ENCODE results near the gene EXOC6. TPM values are rescaled to one million over a fixed set of nuclear protein-coding genes. Genes with fewer than 3 reads are reported as not detected.

Gene EXOC6
- total RNA-seq, 4 donors from 2014 or later, result 5.9 to 16.6 (median 11.2) TPM

DNA sequence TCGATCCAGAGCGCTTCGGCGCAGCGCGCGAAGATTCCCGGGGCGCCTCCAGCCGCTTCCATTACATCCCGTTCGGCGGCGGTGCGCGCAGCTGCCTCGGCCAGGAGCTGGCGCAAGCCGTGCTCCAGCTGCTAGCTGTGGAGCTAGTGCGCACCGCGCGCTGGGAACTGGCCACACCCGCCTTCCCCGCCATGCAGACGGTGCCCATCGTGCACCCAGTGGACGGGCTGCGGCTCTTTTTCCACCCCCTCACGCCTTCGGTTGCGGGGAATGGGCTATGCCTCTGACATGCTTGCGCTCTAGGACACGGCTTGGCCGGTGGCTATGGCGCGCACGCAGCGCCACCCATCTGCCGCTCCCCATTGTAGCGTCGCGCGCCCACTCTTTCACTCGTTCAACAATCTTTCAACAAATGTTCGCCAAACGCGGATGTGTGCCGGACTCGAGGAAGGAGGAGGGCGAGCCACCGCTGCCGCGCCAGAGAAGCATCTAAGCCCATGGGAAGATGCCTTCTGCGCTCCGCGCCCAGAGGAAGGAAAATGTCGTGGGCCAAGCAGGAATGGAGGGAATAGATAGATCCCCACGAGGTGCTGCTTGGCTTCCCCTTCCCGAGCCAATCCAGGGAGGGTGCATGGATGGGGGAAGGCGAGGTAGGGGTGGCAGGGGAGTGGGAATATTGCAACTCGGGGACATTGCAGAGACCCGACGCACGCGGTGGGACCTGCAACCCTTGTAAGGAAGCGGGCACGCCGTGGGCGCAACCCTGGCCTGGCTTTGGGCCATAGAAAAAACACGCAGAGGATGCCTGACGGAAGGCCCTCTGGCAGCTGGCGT lies 220.3 kb downstream of the EXOC6 start:
- H3K9me3 ChIP-seq, result no peaks in the 10 kb centered on the region
- H3K27ac ChIP-seq, result no peak overlapping the region
- TF ChIP-seq EP300 (IDR thresholded peaks at IDR 0.05) (no peak), POLR2A (IDR thresholded peaks at IDR 0.05) (no peak)
- TF ChIP-seq, protein P1, sequence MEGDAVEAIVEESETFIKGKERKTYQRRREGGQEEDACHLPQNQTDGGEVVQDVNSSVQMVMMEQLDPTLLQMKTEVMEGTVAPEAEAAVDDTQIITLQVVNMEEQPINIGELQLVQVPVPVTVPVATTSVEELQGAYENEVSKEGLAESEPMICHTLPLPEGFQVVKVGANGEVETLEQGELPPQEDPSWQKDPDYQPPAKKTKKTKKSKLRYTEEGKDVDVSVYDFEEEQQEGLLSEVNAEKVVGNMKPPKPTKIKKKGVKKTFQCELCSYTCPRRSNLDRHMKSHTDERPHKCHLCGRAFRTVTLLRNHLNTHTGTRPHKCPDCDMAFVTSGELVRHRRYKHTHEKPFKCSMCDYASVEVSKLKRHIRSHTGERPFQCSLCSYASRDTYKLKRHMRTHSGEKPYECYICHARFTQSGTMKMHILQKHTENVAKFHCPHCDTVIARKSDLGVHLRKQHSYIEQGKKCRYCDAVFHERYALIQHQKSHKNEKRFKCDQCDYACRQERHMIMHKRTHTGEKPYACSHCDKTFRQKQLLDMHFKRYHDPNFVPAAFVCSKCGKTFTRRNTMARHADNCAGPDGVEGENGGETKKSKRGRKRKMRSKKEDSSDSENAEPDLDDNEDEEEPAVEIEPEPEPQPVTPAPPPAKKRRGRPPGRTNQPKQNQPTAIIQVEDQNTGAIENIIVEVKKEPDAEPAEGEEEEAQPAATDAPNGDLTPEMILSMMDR (IDR thresholded peaks at IDR 0.05), result no peak
- peaks cover 0 to 95% of the 10 kb centered on the region in 2 donors for H3K27me3 ChIP-seq
- H3K36me3 ChIP-seq, result no peaks in the 10 kb centered on the region
- no peak overlapping the region for H3K4me3 ChIP-seq
- 8% methylated on average over 44 to 49 of the region's 73 CpGs for WGBS, 2 donors
- peaks cover 0 to 42% (median 18%) of the 10 kb centered on the region in 4 donors for H3K4me1 ChIP-seq
- DNase-seq (ENCODE audit: low spot score in 2 of 2), result no peak

DNA sequence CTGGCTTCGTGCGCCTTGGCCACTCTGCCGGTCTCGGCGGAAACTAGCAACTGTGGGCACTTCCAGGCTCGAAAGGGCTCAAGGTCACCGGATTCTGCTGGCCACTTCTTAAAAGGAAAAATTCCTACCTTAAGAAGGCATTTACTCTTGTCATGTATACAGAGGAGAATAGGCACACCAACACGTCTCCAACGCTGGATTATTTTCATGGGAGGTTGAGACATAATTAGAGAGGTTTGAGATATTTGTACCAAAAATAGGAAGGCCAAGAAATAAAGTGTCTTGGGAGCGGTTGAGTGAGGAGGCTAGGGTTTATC lies 220.9 kb downstream of the EXOC6 start:
- no peak for DNase-seq (ENCODE audit: low spot score in 2 of 2)
- TF ChIP-seq EP300 (IDR thresholded peaks at IDR 0.05), result no peak
- TF ChIP-seq, protein P1 (IDR thresholded peaks at IDR 0.05), result no peak
- no peak for TF ChIP-seq POLR2A (IDR thresholded peaks at IDR 0.05)
- H3K9me3 ChIP-seq, result no peaks in the 10 kb centered on the region
- WGBS, 2 donors, result 51 to 73% methylated on average over 5 to 10 of the region's 10 CpGs
- H3K36me3 ChIP-seq, result no peaks in the 10 kb centered on the region
- H3K4me1 ChIP-seq, result peaks cover 0 to 48% (median 24%) of the 10 kb centered on the region in 4 donors
- H3K4me3 ChIP-seq, result no peak overlapping the region
- no peak overlapping the region for H3K27ac ChIP-seq
- peaks cover 0 to 95% of the 10 kb centered on the region in 2 donors for H3K27me3 ChIP-seq

DNA sequence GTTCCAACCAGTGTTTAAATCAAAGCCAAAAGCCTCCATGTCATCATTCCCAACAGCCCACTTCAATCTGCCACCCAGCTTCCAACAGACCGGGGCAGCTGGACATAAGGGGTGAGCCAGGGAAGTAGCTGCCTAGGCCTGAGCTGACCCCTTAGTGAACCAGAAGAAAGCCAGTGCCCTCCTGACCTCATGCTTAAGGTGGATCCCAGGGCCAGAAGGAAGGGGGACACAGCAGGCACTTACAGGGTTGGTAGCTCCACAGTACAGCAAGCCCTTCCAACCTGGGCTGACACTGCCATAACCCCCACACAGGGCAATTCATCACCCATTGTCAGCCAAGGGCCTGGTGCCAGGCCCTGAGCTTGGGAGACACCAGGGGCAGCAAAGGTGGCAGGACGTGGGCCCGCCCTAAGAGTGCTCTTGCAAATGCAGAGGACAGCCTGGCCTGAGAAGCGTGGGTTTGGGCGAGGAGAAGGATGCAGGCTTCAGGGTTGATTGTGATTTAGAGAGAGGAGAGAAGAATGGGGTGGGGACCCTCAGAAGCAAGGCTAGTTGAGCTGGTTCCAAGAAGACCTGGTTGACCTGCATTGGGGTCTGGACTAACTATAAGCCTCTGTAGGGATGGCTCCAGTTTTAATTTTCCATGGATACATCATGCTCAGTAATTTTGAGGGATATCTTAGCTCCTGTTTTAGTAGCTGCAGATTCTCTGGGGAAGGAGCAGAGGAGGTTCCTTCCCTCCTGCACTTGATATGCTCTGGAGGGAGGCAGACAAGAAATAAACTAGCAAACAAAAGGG lies 222.3 kb downstream of the EXOC6 start:
- TF ChIP-seq EP300 (IDR thresholded peaks at IDR 0.05) (no peak), POLR2A (IDR thresholded peaks at IDR 0.05) (no peak)
- TF ChIP-seq, protein P1 (IDR thresholded peaks at IDR 0.05), result no peak
- H3K36me3 ChIP-seq, result no peaks in the 10 kb centered on the region
- 75 to 78% methylated on average over 5 of the region's 5 CpGs for WGBS, 2 donors
- no peak overlapping the region for H3K4me3 ChIP-seq
- peaks cover 0 to 95% of the 10 kb centered on the region in 2 donors for H3K27me3 ChIP-seq
- peaks cover 0 to 60% (median 34%) of the 10 kb centered on the region in 4 donors for H3K4me1 ChIP-seq
- DNase-seq (ENCODE audit: low spot score in 2 of 2), result no peak
- H3K9me3 ChIP-seq, result no peaks in the 10 kb centered on the region
- H3K27ac ChIP-seq, result no peak overlapping the region

DNA sequence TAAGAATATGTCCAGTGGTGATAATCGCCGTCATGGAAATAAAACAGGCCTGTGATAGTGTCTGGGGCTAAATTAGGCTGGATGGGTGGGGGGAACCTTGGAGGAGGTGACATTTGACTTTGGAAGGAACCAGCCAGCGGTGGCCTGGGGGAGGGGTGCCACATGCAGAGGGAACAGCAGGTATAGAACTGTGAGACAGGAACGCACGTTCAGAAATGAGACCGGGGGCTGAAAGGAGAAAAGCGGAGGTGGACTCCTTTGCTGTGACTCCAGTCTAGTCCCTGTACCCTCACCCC lies 222.8 kb downstream of the EXOC6 start:
- Histone ChIP-seq H3K27ac (no peak overlapping the region), H3K36me3 (no peaks in the 10 kb centered on the region), H3K4me1 (peaks cover 0 to 54% (median 34%) of the 10 kb centered on the region in 4 donors), H3K9me3 (no peaks in the 10 kb centered on the region), H3K4me3 (no peak overlapping the region), H3K27me3 (peaks cover 0 to 95% of the 10 kb centered on the region in 2 donors)
- DNase-seq (ENCODE audit: low spot score in 2 of 2), result no peak
- WGBS, 2 donors, result 67 to 69% methylated on average over 7 of the region's 7 CpGs
- TF ChIP-seq POLR2A (IDR thresholded peaks at IDR 0.05) (no peak), EP300 (IDR thresholded peaks at IDR 0.05) (no peak)
- TF ChIP-seq, protein P1 (IDR thresholded peaks at IDR 0.05), result no peak

DNA sequence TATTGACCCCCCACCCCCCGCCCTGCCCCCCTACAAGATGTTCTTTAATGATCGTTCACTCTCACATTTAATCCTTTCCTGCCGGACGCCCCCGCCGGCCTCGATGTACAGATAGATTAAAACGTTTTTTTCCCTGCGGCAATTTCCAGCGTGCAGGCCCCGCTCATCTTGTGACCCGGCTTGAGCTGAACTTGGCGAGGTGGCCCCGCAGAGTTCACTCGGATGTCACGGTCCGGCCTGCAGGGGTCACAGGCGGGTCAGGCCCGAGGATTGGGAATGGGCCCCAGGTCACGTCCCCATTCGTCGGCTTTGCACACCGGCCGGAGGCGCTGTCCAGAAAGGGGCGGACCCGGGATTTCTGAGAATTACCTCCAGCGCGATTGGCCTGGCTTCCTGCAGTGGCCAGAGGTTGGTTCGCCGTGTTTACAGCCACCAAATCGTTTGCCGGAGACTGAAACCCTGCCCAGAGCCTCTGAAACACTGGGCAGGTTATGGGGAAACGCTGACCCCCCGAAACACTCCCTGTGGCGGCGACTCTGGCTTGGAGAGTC lies 223.4 kb downstream of the EXOC6 start:
- Histone ChIP-seq H3K4me1 (peaks cover 0 to 54% (median 34%) of the 10 kb centered on the region in 4 donors), H3K27ac (no peak overlapping the region), H3K9me3 (no peaks in the 10 kb centered on the region), H3K4me3 (peak overlapping the region in 2 of 4 donors; percentile 16 to 33), H3K36me3 (no peaks in the 10 kb centered on the region), H3K27me3 (peaks cover 0 to 89% of the 10 kb centered on the region in 2 donors)
- 2 to 4% methylated on average over 25 to 36 of the region's 37 CpGs for WGBS, 2 donors
- no peak for TF ChIP-seq POLR2A (IDR thresholded peaks at IDR 0.05)
- TF ChIP-seq, protein P1 (IDR thresholded peaks at IDR 0.05), result no peak
- TF ChIP-seq EP300 (IDR thresholded peaks at IDR 0.05), result no peak
- no peak for DNase-seq (ENCODE audit: low spot score in 2 of 2)
